SIG-M5 treated with dmso at 0.1 percent for 504 hours (cell line): ENCODE data around the gene PFKL.

Experiments
- DNase-seq: peaks from one replicate; lab custom pipeline; 2025; ENCODE audit not compliant: unreplicated experiment; lab: John Stamatoyannopoulos, UW

PFKL gene

GRCh38 chr21:44325386-44326271 lies 25.8 kb downstream of the PFKL start:
- DNase-seq: no peak

GRCh38 chr21:44326272-44326647 lies 26.4 kb downstream of the PFKL start:
- DNase-seq: no peak

GRCh38 chr21:44326716-44327602 lies 27.1 kb downstream of the PFKL start:
- DNase-seq: no peak

- no peak for DNase-seq
Measured at GRCh38 chr21:44327603-44327974, 27.7 kb downstream of the PFKL start.

GRCh38 chr21:44328242-44328895 lies 28.5 kb downstream of the PFKL start:
- no peak for DNase-seq

GRCh38 chr21:44329086-44329889 lies 29.4 kb downstream of the PFKL start:
- no peak for DNase-seq

GRCh38 chr21:44329971-44330681 lies 30.3 kb downstream of the PFKL start:
- DNase-seq: no peak

- no peak for DNase-seq
Measured at GRCh38 chr21:44330698-44331097, 30.8 kb downstream of the PFKL start.

GRCh38 chr21:44331209-44331608 lies 31.4 kb downstream of the PFKL start:
- no peak for DNase-seq

- DNase-seq: no peak
Measured at GRCh38 chr21:44331650-44332307, 31.9 kb downstream of the PFKL start.

GRCh38 chr21:44332383-44332782 lies 32.5 kb downstream of the PFKL start:
- no peak for DNase-seq

GRCh38 chr21:44332965-44333364 lies 33.1 kb downstream of the PFKL start:
- DNase-seq: no peak

GRCh38 chr21:44333509-44334328 lies 33.9 kb downstream of the PFKL start:
- DNase-seq: no peak

- no peak for DNase-seq
Measured at GRCh38 chr21:44334329-44335030, 34.6 kb downstream of the PFKL start.

- no peak for DNase-seq
Measured at GRCh38 chr21:44335266-44336059, 35.6 kb downstream of the PFKL start.

GRCh38 chr21:44337449-44337848 lies 37.6 kb downstream of the PFKL start:
- no peak for DNase-seq
